Posterior cingulate gyrus (tissue), 11 donors: ENCODE data around the gene CCDC178.
"Not testable (repeated sequence)": the region's sequence is repeated elsewhere in the genome, so short reads cannot be mapped to it uniquely, and the experiment has no call there.

Source experiments
- DNase-seq, 10 donors: peaks; one replicate each; pipeline versions ENCODE4 v3.0.0 to v3.0.0-alpha.2; 2020 to 2021; ENCODE audit warnings: mixed read lengths in 3 of 10
- intact Hi-C: fragments of 100-400 bp; cut with DNase I; formaldehyde crosslinking; loops from one replicate; pipeline ENCODE4 v1.15.1; 2023

Gene CCDC178

DNA sequence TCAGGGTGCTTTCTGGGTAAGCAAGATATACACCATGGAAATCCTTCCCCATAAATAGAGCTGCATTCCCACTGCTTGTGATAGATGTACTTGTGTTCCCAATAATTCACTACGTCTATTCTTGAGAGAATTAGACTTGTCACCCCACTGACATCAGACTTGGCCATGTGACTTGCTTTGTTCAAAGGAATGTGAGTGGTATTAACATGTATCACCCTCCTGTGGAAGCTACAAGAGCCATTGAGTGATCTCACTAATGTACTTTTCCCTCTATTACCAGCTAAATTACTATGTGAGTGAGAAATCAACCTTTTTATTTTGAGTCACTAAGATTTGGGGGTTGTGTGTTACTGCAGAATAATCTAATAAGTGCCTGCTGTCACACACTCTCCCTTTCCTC lies 176.0 kb downstream of the CCDC178 start:
- DNase-seq: no peak
- intact Hi-C loops: loop anchor here (10.0 kb wide), 1 partner anchor 50 kb away; no protein-coding TSS in a partner anchor

DNA sequence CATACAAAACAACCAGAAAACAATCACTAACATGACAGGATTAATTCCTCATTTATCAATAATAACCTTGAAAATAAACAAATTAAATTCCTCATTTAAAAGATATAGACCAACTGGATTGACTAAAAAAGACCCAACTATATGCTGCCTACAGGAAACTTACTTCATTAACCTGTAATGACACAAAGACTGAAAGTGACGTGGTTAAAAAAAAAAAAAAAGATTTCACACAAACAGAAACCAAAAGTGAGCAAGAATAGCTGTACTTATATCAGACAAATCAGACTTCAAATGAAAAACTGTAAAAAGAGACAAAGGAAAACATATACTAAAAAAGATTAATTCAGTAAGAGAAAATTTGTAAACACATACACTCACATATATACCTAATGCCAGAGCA lies 201.2 kb downstream of the CCDC178 start:
- no peak for DNase-seq
- intact Hi-C loops: no loop called here

DNA sequence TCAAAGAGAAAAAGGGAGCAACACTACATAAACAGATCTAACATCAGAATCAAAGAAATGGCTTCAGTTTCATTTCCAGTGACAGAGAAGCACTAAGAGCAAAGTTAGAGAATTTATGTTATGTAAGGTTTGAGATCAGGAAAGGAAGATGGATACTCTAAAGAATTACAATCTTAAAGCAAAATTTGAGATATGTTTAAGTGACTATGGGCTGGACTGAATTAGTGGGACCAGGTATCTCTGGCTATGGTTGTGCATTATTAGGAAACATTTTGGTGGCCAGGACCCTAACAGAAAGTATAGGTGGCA lies 208.2 kb downstream of the CCDC178 start:
- intact Hi-C loops: loop anchor here (1.0 kb wide), 1 partner anchor 529 kb away; no protein-coding TSS in a partner anchor
- DNase-seq: no peak

- intact Hi-C loops: loop anchor here (1.0 kb wide), 1 partner anchor 530 kb away; no protein-coding TSS in a partner anchor
- peak; percentile 29 to 90 (median 76) for DNase-seq
Observed at GRCh38 chr18:33231474-33232317, 208.8 kb downstream of the CCDC178 start.

- DNase-seq: no peak
- intact Hi-C loops: no loop called here
Observed at GRCh38 chr18:33212363-33212762, 228.2 kb downstream of the CCDC178 start.

GRCh38 chr18:33210575-33211189 lies 229.8 kb downstream of the CCDC178 start:
- intact Hi-C loops: no loop called here

DNA sequence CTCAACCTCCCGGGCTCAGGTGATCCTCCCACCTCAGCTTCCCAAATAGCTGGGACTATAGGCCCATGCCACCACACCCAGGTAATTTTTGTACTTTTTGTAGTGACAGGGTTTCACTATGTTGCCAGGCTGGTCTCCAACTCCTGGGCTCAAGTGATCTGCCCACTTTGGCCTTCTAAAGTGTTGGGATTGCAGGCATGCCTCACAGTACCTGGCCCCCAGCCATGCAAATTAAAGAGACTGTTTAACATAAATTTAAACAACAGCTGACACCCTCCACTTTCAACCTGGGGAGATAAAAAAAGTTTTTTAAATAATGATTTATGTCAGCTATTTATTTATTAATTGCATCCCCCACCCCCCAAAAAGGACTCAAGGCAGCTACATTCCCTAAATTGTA lies 234.7 kb downstream of the CCDC178 start:
- intact Hi-C loops: no loop called here
- DNase-seq: no peak

More at GRCh38 chr18:33210575-33211189, 229.8 kb downstream of the CCDC178 start:
- peak in 1 of 10 donors; percentile 8 for DNase-seq

DNA sequence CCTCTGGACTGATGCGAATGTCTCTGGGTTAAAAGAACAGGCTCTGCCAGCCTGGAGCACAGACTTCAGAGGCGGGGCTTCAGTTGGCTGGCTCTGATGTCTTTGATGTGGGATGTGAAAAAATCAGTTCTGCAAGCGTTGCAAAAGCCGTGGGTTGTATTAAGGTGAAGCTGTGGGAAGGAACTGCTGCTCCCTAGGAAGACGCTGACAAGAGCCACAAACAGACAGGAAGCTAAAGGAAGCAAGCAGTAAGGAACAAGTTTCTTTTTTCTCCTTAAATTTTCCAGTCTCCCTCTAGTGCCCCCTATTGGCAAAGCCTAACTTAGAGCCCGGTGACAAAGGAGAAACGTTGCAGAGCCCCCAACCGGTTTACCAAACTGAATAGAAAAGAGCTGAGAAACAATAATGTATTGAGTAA lies 239.0 kb downstream of the CCDC178 start:
- intact Hi-C loops: loop anchor here (5.0 kb wide), 1 partner anchor 489 kb away; no protein-coding TSS in a partner anchor
- DNase-seq: peak in 3 of 10 donors; percentile 3 to 74 (median 17)

DNA sequence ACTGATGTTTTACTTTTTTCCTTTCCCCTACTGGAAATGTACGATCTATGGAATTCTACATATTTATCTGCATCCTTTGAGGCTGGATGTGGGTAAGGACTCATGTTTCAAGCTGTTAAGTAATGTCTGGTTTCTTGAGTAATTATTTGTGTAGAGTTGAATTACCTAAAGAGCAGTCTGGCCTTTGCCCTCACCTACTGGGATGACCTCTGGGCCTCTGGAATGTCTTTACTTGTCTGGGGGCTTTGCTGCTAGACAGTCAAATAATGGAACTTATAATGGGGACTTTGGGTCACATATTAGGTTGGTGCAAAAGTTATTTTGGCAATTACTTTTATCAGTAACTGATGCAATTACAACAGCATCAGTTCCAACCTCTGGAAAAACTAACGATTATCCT lies 244.7 kb downstream of the CCDC178 start:
- DNase-seq: no peak
- intact Hi-C loops: no loop called here

DNA sequence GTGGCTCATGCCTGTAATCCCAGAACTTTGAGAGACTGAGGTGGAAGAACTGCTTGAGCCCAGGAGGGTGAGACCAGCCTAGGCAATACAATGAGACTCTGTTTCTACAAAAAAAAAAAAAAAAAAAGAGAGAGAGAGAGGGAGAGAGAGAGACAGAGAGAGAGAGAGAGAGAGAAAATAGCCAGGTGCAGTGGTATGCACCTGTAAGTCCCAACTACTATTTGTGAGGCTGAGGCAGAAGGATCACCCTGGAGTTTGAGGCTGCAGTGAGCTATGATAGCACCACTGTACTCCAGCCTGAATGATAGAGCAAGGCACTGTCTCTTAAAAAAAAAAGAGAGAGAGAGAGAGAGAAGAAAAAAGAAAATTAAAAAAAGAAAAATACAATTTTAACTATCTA lies 245.7 kb downstream of the CCDC178 start:
- intact Hi-C loops: no loop called here

DNA sequence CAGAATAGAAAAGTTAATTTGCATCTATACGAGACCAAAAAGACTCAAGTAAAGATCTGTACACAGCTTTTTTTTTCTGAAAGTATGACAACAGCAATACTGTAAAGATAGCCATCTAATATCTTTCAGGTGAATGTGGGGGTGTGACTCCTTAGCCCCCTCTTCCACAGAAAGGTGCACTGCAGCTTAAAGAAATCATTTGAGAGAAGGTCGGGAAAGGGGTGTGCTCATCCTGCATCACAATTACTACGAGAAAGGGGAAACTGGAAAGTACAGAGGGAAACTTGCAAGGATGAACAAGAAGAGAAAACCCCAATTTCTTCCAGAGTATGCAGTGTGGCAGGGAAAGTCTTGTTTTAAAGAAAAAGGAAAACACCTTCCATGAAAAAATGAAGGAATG lies 255.6 kb downstream of the CCDC178 start:
- DNase-seq: no peak
- intact Hi-C loops: no loop called here

More for the DNA sequence above, 245.7 kb downstream of the CCDC178 start:
- DNase-seq: no peak

GRCh38 chr18:33184175-33184574 lies 256.3 kb downstream of the CCDC178 start:
- intact Hi-C loops: no loop called here
- DNase-seq: no peak

- no peak for DNase-seq
- intact Hi-C loops: no loop called here
Observed at GRCh38 chr18:33183136-33183535, 257.4 kb downstream of the CCDC178 start.

DNA sequence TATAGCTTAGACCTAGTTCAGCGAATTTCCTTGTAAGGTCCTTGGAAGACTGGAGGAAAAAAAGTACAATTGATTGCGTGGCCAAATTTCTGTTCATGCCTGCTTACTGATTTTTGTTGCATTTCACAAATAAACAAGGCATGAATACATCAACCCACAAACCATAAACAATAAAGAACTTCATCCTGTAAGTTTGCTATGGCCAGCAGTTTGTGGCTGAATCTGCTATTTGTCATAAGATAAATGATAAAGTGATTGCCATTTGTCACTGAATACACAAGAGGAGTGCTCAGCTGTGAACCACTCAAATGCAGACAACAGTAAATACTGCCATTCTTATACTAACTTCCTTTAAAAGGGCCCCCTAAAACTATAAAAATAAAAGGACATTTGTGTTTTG lies 259.5 kb downstream of the CCDC178 start:
- DNase-seq: no peak

GRCh38 chr18:33169218-33169617 lies 271.3 kb downstream of the CCDC178 start:
- no peak for DNase-seq
- intact Hi-C loops: no loop called here

More for the DNA sequence above, 259.5 kb downstream of the CCDC178 start:
- intact Hi-C loops: no loop called here

- intact Hi-C loops: not testable (repeated sequence)
- DNase-seq: peak in 2 of 10 donors; percentile 52 to 55
Observed at GRCh38 chr18:33164121-33164520, 276.4 kb downstream of the CCDC178 start.

GRCh38 chr18:33161131-33161530 lies 279.4 kb downstream of the CCDC178 start:
- intact Hi-C loops: no loop called here

DNA sequence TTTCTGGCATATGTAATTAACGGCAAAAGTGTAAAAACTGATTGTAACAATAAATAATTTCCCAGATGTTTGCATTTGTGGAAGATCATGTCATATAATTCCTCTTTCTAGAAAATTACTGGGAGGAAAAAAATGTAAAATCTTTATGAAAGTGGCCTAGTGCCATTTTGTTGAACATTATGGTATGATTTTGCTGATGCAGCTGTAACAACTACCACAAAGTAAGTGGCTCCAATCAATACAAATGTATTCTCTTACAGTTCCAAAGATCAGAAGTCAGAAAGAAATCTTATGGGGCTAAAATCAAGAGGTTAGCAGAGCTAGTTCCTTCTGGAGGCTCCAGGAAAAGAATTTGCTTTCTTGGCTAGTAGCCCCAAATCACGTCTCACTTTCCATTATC lies 281.4 kb downstream of the CCDC178 start:
- intact Hi-C loops: no loop called here

More at GRCh38 chr18:33161131-33161530, 279.4 kb downstream of the CCDC178 start:
- DNase-seq: no peak

DNA sequence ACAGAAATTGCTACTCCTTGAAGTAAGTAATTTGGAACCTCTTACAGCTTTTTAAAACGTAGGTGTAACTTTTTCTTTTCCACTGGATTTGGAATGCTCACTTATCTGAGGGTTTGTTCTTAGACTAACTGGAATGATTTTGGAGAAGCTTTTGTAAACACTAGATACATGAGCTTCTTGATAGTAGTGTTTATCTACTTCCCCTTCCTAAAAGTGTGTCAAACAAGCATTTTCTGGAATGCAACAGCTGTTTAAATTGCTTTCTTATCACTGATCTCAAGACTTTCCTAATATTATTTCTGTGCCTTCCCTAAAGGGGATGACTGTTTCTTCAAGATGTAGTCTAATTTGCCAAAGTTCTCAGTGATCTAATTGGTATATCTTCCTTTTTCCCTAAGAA lies 282.6 kb downstream of the CCDC178 start:
- intact Hi-C loops: no loop called here
- no peak for DNase-seq

More for the DNA sequence above, 281.4 kb downstream of the CCDC178 start:
- no peak for DNase-seq

- no peak for DNase-seq
- intact Hi-C loops: no loop called here
Observed at GRCh38 chr18:33156906-33157470, 283.5 kb downstream of the CCDC178 start.

DNA sequence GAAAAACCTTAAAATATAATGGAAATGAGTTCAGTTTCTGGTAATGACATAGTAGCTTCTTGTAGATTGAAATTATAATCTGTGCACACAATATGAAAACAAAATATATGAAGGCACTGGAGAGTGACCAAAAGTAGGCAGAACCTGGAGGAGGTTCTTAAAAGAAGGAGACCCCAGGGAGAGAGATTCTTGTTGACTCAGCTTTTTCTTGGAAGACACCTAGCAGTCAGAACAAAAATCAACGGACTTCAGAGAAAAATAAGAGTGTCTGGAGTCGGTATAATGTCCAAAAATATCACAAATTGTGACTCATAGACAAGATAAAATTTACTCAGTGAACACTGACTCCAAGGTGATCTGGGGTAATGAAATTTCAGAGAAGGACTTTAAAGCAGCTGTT lies 286.5 kb downstream of the CCDC178 start:
- intact Hi-C loops: no loop called here

More for the DNA sequence above, 286.5 kb downstream of the CCDC178 start:
- no peak for DNase-seq
